Raji (cell line): Measurements from ENCODE around the gene B4GALNT3.

Experiments
- POLR2A ChIP-seq: IDR thresholded peaks from 2 replicates; pipeline ENCODE4 v1.6.1; 2011; ENCODE audit warnings: low read depth, low read length, control low read depth; ENCODE audit not compliant: insufficient read depth

B4GALNT3 gene

GRCh38 chr12:591167-592023 is 131.7 kb downstream of the B4GALNT3 start:
- TF ChIP-seq POLR2A = no peak

- no peak for TF ChIP-seq POLR2A
Measured at GRCh38 chr12:592024-592505, 132.3 kb downstream of the B4GALNT3 start.

- no peak for TF ChIP-seq POLR2A
Measured at GRCh38 chr12:593396-594270, 133.9 kb downstream of the B4GALNT3 start.

GRCh38 chr12:597926-598568 is 138.3 kb downstream of the B4GALNT3 start:
- no peak for TF ChIP-seq POLR2A

- TF ChIP-seq POLR2A = no peak
Measured at GRCh38 chr12:599756-600155, 140.0 kb downstream of the B4GALNT3 start.

- no peak for TF ChIP-seq POLR2A
Measured at GRCh38 chr12:601976-602699, 142.4 kb downstream of the B4GALNT3 start.

GRCh38 chr12:602700-603068 is 142.9 kb downstream of the B4GALNT3 start:
- TF ChIP-seq POLR2A = no peak

- TF ChIP-seq POLR2A = no peak
Measured at GRCh38 chr12:604956-605355, 145.2 kb downstream of the B4GALNT3 start.

GRCh38 chr12:607541-608001 is 147.8 kb downstream of the B4GALNT3 start:
- TF ChIP-seq POLR2A = no peak

- no peak for TF ChIP-seq POLR2A
Measured at GRCh38 chr12:608413-608812, 148.7 kb downstream of the B4GALNT3 start.

GRCh38 chr12:608921-609320 is 149.2 kb downstream of the B4GALNT3 start:
- no peak for TF ChIP-seq POLR2A

GRCh38 chr12:611721-612120 is 152.0 kb downstream of the B4GALNT3 start:
- no peak for TF ChIP-seq POLR2A

- TF ChIP-seq POLR2A = no peak
Measured at GRCh38 chr12:612293-612692, 152.6 kb downstream of the B4GALNT3 start.

GRCh38 chr12:612886-613285 is 153.1 kb downstream of the B4GALNT3 start:
- TF ChIP-seq POLR2A = no peak
